GM12872 (cell line): ENCODE results near the gene SLC44A5.

ENCODE experiments used
- TF ChIP-seq, protein P1 (sequence below): IDR thresholded peaks from 3 replicates; pipeline ENCODE4 v1.5.1; 2011; ENCODE audit warnings: low read depth, mild to moderate bottlenecking, low read length, moderate library complexity; ENCODE audit not compliant: insufficient read depth

SLC44A5 gene

DNA sequence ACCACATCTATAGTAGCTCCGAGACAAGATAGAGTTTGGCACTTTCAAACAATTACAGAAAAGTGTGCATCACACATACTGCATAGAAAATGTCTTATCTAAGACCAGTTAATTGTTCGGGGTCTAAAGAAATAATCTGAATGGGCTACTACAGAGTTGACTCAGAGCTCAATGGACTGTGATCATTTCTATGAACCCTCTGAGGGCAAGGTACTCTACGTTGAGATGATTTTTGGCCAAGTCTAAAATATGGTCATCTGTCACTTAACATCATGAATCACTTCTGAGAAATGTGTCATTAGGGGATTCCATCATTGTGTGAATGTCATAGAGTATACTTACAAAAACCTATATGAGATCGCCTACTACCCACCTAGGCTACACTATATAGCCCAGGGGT lies 123.5 kb downstream of the SLC44A5 start:
- TF ChIP-seq, protein P1, sequence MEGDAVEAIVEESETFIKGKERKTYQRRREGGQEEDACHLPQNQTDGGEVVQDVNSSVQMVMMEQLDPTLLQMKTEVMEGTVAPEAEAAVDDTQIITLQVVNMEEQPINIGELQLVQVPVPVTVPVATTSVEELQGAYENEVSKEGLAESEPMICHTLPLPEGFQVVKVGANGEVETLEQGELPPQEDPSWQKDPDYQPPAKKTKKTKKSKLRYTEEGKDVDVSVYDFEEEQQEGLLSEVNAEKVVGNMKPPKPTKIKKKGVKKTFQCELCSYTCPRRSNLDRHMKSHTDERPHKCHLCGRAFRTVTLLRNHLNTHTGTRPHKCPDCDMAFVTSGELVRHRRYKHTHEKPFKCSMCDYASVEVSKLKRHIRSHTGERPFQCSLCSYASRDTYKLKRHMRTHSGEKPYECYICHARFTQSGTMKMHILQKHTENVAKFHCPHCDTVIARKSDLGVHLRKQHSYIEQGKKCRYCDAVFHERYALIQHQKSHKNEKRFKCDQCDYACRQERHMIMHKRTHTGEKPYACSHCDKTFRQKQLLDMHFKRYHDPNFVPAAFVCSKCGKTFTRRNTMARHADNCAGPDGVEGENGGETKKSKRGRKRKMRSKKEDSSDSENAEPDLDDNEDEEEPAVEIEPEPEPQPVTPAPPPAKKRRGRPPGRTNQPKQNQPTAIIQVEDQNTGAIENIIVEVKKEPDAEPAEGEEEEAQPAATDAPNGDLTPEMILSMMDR: no peak

DNA sequence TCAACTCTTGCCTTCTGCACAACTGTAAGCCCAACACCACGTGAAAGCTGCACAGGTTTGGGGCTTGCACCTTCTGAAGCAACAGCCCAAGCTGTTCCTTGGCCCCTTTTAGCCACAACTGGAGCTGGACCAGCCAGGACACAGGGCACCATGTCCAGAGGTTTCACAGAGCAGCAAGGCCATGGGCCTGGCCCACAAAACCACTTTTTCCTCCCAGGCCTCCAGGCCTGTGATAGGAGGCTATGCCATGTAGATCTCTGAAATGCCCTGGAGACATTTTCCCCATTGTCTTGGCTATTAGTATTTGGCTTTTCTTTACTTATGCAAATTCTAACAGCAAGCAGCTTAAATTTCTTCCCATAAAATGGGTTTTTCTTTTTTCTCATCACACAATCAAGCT lies 126.1 kb downstream of the SLC44A5 start:
- TF ChIP-seq, protein P1: no peak

- TF ChIP-seq, protein P1: no peak
Observed at GRCh38 chr1:75482951-75483350, 128.0 kb downstream of the SLC44A5 start.

- TF ChIP-seq, protein P1: no peak
Observed at GRCh38 chr1:75475696-75476095, 135.2 kb downstream of the SLC44A5 start.

DNA sequence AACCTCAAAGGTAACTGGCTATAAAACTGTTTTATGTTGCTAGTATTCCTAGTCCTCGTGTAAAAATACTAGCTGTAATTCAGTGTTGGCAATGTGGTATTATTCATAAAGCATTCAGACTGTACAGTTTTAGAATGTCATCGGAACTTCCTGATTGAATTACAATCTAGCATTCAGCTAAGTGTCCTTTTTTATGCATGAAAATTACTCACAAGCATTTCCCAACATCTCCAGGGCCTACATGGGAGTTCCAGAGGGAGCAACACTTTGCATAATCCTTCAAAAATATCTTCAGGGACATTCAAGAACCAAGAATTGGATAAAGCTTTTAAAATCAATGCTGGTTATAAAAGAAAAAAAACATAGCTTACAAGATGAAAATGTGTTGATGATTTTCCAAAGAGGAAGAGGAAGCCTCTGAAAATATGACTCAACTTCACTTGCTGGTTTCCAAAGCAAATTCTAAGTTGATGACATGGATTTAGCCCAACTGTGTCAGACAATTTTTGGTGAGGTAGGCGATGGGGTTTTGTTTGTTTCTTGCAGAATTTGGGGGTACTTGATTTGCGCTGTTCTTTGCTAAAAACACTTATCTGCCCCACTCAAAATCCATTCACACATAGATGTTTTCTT lies 137.8 kb downstream of the SLC44A5 start:
- TF ChIP-seq, protein P1: no peak

- TF ChIP-seq, protein P1: no peak
Observed at GRCh38 chr1:75472089-75472970, 138.6 kb downstream of the SLC44A5 start.

- TF ChIP-seq, protein P1: no peak
Observed at GRCh38 chr1:75471252-75471651, 139.7 kb downstream of the SLC44A5 start.
